Tibial nerve (tissue), 4 donors: ENCODE data around the gene TMEM259. TPM values are rescaled to one million over a fixed set of nuclear protein-coding genes. Genes with fewer than 3 reads are reported as not detected.

Experiments
- DNase-seq, 2 donors: peaks; one replicate each; pipeline ENCODE4 v3.0.0-alpha.2; 2019; ENCODE audit warnings: low spot score in 2 of 2
- H3K27ac ChIP-seq, 4 donors: fragments of 200-600 bp; sonication (generic) in 3 of 4; one replicate each; pipeline ENCODE4 v1.5.1; 2017 to 2019; ENCODE audit warnings: mild to moderate bottlenecking in 1 of 4
- H3K27me3 ChIP-seq, 2 donors: fragments of 200-600 bp; sonication (generic) in 1 of 2; one replicate each; pipeline versions ENCODE4 v1.5.1 to v1.6.0; 2017 to 2019
- H3K36me3 ChIP-seq, 3 donors: fragments of 200-600 bp; sonication (generic); one replicate each; pipeline ENCODE4 v1.5.1; 2018 to 2019
- H3K4me1 ChIP-seq, 4 donors: fragments of 200-600 bp; sonication (generic) in 3 of 4; one replicate each; pipeline ENCODE4 v1.5.1; 2017 to 2019
- H3K4me3 ChIP-seq, 4 donors: fragments of 200-600 bp; sonication (generic) in 3 of 4; one replicate each; pipeline ENCODE4 v1.5.1; 2017 to 2019; ENCODE audit warnings: mild to moderate bottlenecking in 1 of 4, moderate library complexity in 1 of 4
- H3K9me3 ChIP-seq, 4 donors: fragments of 200-600 bp; sonication (generic) in 3 of 4; one replicate each; pipeline ENCODE4 v1.5.1; 2017 to 2019
- EP300 ChIP-seq, 2 donors: sonication (generic); formaldehyde crosslinking; IDR thresholded peaks; one replicate each; pipeline ENCODE4 v1.6.1; 2017; ENCODE audit warnings: antibody characterized with exemption in 2 of 2, mild to moderate bottlenecking in 1 of 2
- POLR2A ChIP-seq, 2 donors: fragments of 450-650 bp; IDR thresholded peaks; one replicate each; pipeline ENCODE4 v1.6.1; 2017; ENCODE audit warnings: antibody characterized with exemption in 2 of 2, mild to moderate bottlenecking in 2 of 2, moderate library complexity in 2 of 2
- WGBS, 2 donors: methylation state at CpG; one replicate each; pipeline ENCODE4 v1.1.5; 2018; 5-methylcytosine and 5-hydroxymethylcytosine counted together
- total RNA-seq, 4 donors: library from RNA; depleted of rRNA; stranded (reverse); fragments of >200 nt; gene quantifications; one replicate each; pipeline ENCODE4 v1.1.0, GENCODE V29; 2016
- TF ChIP-seq, protein P1 (sequence below), 5 experiments: fragments of 200-600 bp in 3 of 5; fragments of 450-650 bp in 2 of 5; sonication (generic) in 3 of 5; IDR thresholded peaks; one replicate each; pipeline ENCODE4 v1.5.1; 2016 to 2019; ENCODE audit warnings: antibody characterized with exemption in 5 of 5, mild to moderate bottlenecking in 3 of 5, moderate library complexity in 2 of 5

The TMEM259 gene
- total RNA-seq, 4 donors from 2014 or later: 229 to 459 (median 325) TPM

- Histone ChIP-seq H3K27ac (no peak overlapping the region), H3K36me3 (peaks cover 0 to 54% (median 30%) of the 10 kb centered on the region in 3 donors), H3K4me3 (no peak overlapping the region), H3K27me3 (no peaks in the 10 kb centered on the region), H3K9me3 (no peaks in the 10 kb centered on the region), H3K4me1 (peaks cover 0 to 61% (median 46%) of the 10 kb centered on the region in 4 donors)
- no peak for DNase-seq
- WGBS, 2 donors: 89 to 93% methylated on average over 35 to 47 of the region's 49 CpGs
- TF ChIP-seq EP300 (IDR thresholded peaks at IDR 0.05) (no peak), POLR2A (IDR thresholded peaks at IDR 0.05) (no peak)
- TF ChIP-seq, protein P1, sequence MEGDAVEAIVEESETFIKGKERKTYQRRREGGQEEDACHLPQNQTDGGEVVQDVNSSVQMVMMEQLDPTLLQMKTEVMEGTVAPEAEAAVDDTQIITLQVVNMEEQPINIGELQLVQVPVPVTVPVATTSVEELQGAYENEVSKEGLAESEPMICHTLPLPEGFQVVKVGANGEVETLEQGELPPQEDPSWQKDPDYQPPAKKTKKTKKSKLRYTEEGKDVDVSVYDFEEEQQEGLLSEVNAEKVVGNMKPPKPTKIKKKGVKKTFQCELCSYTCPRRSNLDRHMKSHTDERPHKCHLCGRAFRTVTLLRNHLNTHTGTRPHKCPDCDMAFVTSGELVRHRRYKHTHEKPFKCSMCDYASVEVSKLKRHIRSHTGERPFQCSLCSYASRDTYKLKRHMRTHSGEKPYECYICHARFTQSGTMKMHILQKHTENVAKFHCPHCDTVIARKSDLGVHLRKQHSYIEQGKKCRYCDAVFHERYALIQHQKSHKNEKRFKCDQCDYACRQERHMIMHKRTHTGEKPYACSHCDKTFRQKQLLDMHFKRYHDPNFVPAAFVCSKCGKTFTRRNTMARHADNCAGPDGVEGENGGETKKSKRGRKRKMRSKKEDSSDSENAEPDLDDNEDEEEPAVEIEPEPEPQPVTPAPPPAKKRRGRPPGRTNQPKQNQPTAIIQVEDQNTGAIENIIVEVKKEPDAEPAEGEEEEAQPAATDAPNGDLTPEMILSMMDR (IDR thresholded peaks at IDR 0.05): no peak
These were observed 6.5 kb downstream of the TMEM259 start for GRCh38 chr19:1014161-1015060.

- H3K27me3 ChIP-seq: no peaks in the 10 kb centered on the region
- peaks cover 0 to 49% (median 34%) of the 10 kb centered on the region in 4 donors for H3K4me1 ChIP-seq
- H3K4me3 ChIP-seq: no peak overlapping the region
- no peak for DNase-seq
- no peak overlapping the region for H3K27ac ChIP-seq
- 60 to 95% methylated on average over 1 to 3 of the region's 10 CpGs for WGBS, 2 donors
- H3K9me3 ChIP-seq: no peaks in the 10 kb centered on the region
- H3K36me3 ChIP-seq: peaks cover 0 to 65% (median 33%) of the 10 kb centered on the region in 3 donors
- no peak for TF ChIP-seq POLR2A (IDR thresholded peaks at IDR 0.05)
- no peak for TF ChIP-seq EP300 (IDR thresholded peaks at IDR 0.05)
These were observed 7.7 kb downstream of the TMEM259 start for GRCh38 chr19:1013218-1013617.

DNA sequence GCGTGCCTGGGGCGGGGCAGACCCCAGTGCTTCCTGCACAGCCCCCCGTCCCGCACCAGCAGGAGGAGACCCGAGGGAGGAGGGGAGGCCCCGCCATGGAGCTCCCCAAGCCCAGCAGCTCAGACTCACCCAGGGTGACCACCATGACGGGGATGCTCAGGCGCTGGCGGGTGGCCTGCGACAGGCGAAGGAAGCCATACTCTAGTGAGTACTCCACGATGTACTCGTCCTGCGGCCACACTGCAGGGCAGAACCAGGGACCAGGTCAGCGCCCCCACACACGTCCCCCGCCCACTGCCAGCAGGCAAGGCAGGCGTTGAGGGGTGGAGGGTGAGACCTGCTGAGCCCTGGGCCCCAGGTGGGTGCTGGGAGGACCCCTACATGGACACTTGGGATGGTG lies 8.6 kb downstream of the TMEM259 start:
- TF ChIP-seq POLR2A (IDR thresholded peaks at IDR 0.05): no peak
- 80 to 91% methylated on average over 14 to 17 of the region's 18 CpGs for WGBS, 2 donors
- H3K27me3 ChIP-seq: no peaks in the 10 kb centered on the region
- H3K4me1 ChIP-seq: peaks cover 0 to 40% (median 25%) of the 10 kb centered on the region in 4 donors
- H3K36me3 ChIP-seq: peaks cover 0 to 74% (median 33%) of the 10 kb centered on the region in 3 donors
- H3K9me3 ChIP-seq: no peaks in the 10 kb centered on the region
- no peak overlapping the region for H3K27ac ChIP-seq
- DNase-seq: no peak
- no peak overlapping the region for H3K4me3 ChIP-seq

- 83 to 84% methylated on average over 33 to 34 of the region's 36 CpGs for WGBS, 2 donors
- H3K27me3 ChIP-seq: no peaks in the 10 kb centered on the region
- H3K4me1 ChIP-seq: peaks cover 0 to 36% (median 21%) of the 10 kb centered on the region in 4 donors
- H3K36me3 ChIP-seq: peaks cover 0 to 79% (median 33%) of the 10 kb centered on the region in 3 donors
- no peak overlapping the region for H3K27ac ChIP-seq
- H3K4me3 ChIP-seq: no peak overlapping the region
- TF ChIP-seq, protein P1 (IDR thresholded peaks at IDR 0.05): no peak
- no peak for TF ChIP-seq POLR2A (IDR thresholded peaks at IDR 0.05)
- TF ChIP-seq EP300 (IDR thresholded peaks at IDR 0.05): no peak
- no peak for DNase-seq
- no peaks in the 10 kb centered on the region for H3K9me3 ChIP-seq
These were observed 9.0 kb downstream of the TMEM259 start for GRCh38 chr19:1011831-1012333.

GRCh38 chr19:1010586-1011510 lies 10.1 kb downstream of the TMEM259 start:
- no peak for TF ChIP-seq POLR2A (IDR thresholded peaks at IDR 0.05)
- no peak for TF ChIP-seq EP300 (IDR thresholded peaks at IDR 0.05)
- TF ChIP-seq, protein P1 (IDR thresholded peaks at IDR 0.05): no peak
- H3K9me3 ChIP-seq: no peaks in the 10 kb centered on the region
- H3K4me1 ChIP-seq: peaks cover 0 to 26% (median 11%) of the 10 kb centered on the region in 4 donors
- no peak for DNase-seq
- no peaks in the 10 kb centered on the region for H3K27me3 ChIP-seq
- WGBS, 2 donors: 91 to 92% methylated on average over 52 to 53 of the region's 56 CpGs
- H3K4me3 ChIP-seq: no peak overlapping the region
- H3K36me3 ChIP-seq: peaks cover 0 to 89% (median 33%) of the 10 kb centered on the region in 3 donors
- no peak overlapping the region for H3K27ac ChIP-seq
